H1 (cell line): ENCODE data around the gene KLHL1. TPM values are rescaled to one million over a fixed set of nuclear protein-coding genes. Genes with fewer than 3 reads are reported as not detected.

Experiments
- CTCF ChIA-PET: fragments of 300-600 bp; sonication (Branson Sonifier 250); formaldehyde crosslinking; loops from one replicate; lab custom pipeline; 2021; ENCODE audit not compliant: partially characterized antibody; lab: Charles Lee
- POLR2A ChIA-PET: fragments of 300-600 bp; sonication (Branson Sonifier 250); formaldehyde crosslinking; loops from one replicate; lab custom pipeline; 2021; ENCODE audit warnings: inconsistent platforms; ENCODE audit not compliant: partially characterized antibody; lab: Charles Lee
- DNase-seq, 2 experiments: peaks; one replicate each; pipeline versions ENCODE4 v3.0.0 to v3.0.0-alpha.2; 2010 to 2022; ENCODE audit warnings: low spot score in 2 of 2, low read depth in 1 of 2, mixed read lengths in 1 of 2
- FAIRE-seq: peaks from 2 replicates; lab custom pipeline; 2011; peaks lifted over from hg19 to GRCh38; lab: Jason Lieb, UNC
- H2AFZ ChIP-seq: 2 replicates; pipeline ENCODE4 v1.8.1; 2012; ENCODE audit warnings: low read length, inconsistent platforms
- H2AK5ac ChIP-seq: 2 replicates; pipeline ENCODE4 v1.6.1; 2013; ENCODE audit warnings: low read depth, low read length
- H2BK120ac ChIP-seq: replicated peaks from 2 replicates; pipeline ENCODE3; 2013; ENCODE audit warnings: low read depth, low read length, inconsistent platforms
- H2BK12ac ChIP-seq: 2 replicates; pipeline ENCODE4 v1.6.1; 2013; ENCODE audit warnings: low read depth, low read length
- H2BK15ac ChIP-seq: 2 replicates; pipeline ENCODE4 v1.6.1; 2013; ENCODE audit warnings: low read length
- H2BK20ac ChIP-seq: 2 replicates; pipeline ENCODE4 v1.6.1; 2013; ENCODE audit warnings: low read length
- H2BK5ac ChIP-seq: 2 replicates; pipeline ENCODE4 v1.6.1; 2013; ENCODE audit warnings: low read depth, low read length
- H3K14ac ChIP-seq: 2 replicates; pipeline ENCODE4 v1.6.1; 2013; ENCODE audit warnings: inconsistent platforms; ENCODE audit not compliant: insufficient read length
- H3K18ac ChIP-seq: 2 replicates; pipeline ENCODE4 v1.6.1; 2013; ENCODE audit warnings: low read length; ENCODE audit errors: extremely low read depth
- H3K23ac ChIP-seq: 2 replicates; pipeline ENCODE4 v1.6.1; 2013; ENCODE audit warnings: inconsistent platforms; ENCODE audit not compliant: insufficient read length
- H3K23me2 ChIP-seq: 2 replicates; pipeline ENCODE4 v1.6.1; 2013; ENCODE audit warnings: low read depth, low read length
- H3K27ac ChIP-seq: 2 replicates; pipeline ENCODE4 v1.6.1; 2011; ENCODE audit warnings: low read depth, low read length, inconsistent platforms
- H3K27me3 ChIP-seq, 4 experiments: replicated peaks in 1 of 4; 1 replicate in 1 of 4; 2 replicates in 3 of 4; pipeline versions ENCODE4 v1.6.1 to v1.8.1; 2011 to 2013; ENCODE audit warnings: low read length in 3 of 4, mild to moderate bottlenecking in 3 of 4, inconsistent platforms in 2 of 4, mixed read lengths in 2 of 4, moderate library complexity in 1 of 4; ENCODE audit not compliant: control insufficient read depth in 3 of 4, insufficient read depth in 3 of 4; ENCODE audit errors: extremely low read depth in 1 of 4
- H3K36me3 ChIP-seq, 4 experiments: 2 replicates each; pipeline versions ENCODE4 v1.6.1 to v1.8.1; 2011 to 2013; ENCODE audit warnings: mild to moderate bottlenecking in 4 of 4, low read length in 3 of 4, moderate library complexity in 2 of 4, control low read depth in 1 of 4, inconsistent platforms in 1 of 4; ENCODE audit not compliant: insufficient read depth in 4 of 4, control insufficient read depth in 2 of 4
- H3K4ac ChIP-seq: replicated peaks from 2 replicates; pipeline ENCODE3; 2013; ENCODE audit warnings: low read length, low read depth, mixed read lengths, inconsistent platforms; ENCODE audit not compliant: insufficient read length
- H3K4me1 ChIP-seq, 4 experiments: replicated peaks in 1 of 4; 1 replicate in 1 of 4; 2 replicates in 3 of 4; pipeline versions ENCODE4 v1.6.1 to v1.8.1; 2011 to 2013; ENCODE audit warnings: low read length in 3 of 4, inconsistent platforms in 2 of 4, mixed read lengths in 1 of 4; ENCODE audit not compliant: insufficient read depth in 4 of 4, control insufficient read depth in 3 of 4
- H3K4me2 ChIP-seq, 2 experiments: 2 replicates each; pipeline versions ENCODE4 v1.6.1 to v1.8.1; 2011 to 2013; ENCODE audit warnings: low read depth in 2 of 2, low read length in 2 of 2, control low read depth in 1 of 2, inconsistent platforms in 1 of 2, mild to moderate bottlenecking in 1 of 2; ENCODE audit not compliant: insufficient read depth in 1 of 2
- H3K4me3 ChIP-seq, 4 experiments: fragments of 200-600, 300-600 bp in 1 of 4; sonication (generic), shearing (Covaris generic), sonication (Bioruptor Twin) in 1 of 4; 2 replicates each; pipeline versions ENCODE4 v1.5.1 to v1.8.1; 2011 to 2016; ENCODE audit warnings: low read length in 4 of 4, low read depth in 3 of 4, control low read depth in 2 of 4, inconsistent platforms in 2 of 4, mild to moderate bottlenecking in 2 of 4, mixed read lengths in 1 of 4, moderate library complexity in 1 of 4; ENCODE audit not compliant: insufficient read depth in 2 of 4; ENCODE audit errors: extremely low read depth in 1 of 4
- H3K56ac ChIP-seq: replicated peaks from 2 replicates; pipeline ENCODE3; 2013; ENCODE audit warnings: low read depth, mild to moderate bottlenecking, mixed read lengths, low read length, inconsistent platforms; ENCODE audit not compliant: insufficient read length
- H3K79me1 ChIP-seq: 2 replicates; pipeline ENCODE4 v1.6.1; 2013; ENCODE audit warnings: low read depth, low read length, control low read depth
- H3K79me2 ChIP-seq, 2 experiments: 2 replicates each; pipeline versions ENCODE4 v1.6.1 to v1.8.1; 2012 to 2013; ENCODE audit warnings: low read length in 2 of 2, mild to moderate bottlenecking in 2 of 2, inconsistent platforms in 1 of 2; ENCODE audit not compliant: insufficient read depth in 2 of 2, control insufficient read depth in 1 of 2
- H3K9ac ChIP-seq, 4 experiments: replicated peaks in 1 of 4; 1 replicate in 1 of 4; 2 replicates in 3 of 4; pipeline versions ENCODE4 v1.6.1 to v1.8.1; 2011 to 2013; ENCODE audit warnings: low read depth in 3 of 4, low read length in 3 of 4, control low read depth in 2 of 4, mild to moderate bottlenecking in 2 of 4, moderate library complexity in 2 of 4, inconsistent platforms in 1 of 4; ENCODE audit errors: extremely low read depth in 1 of 4
- H3K9me3 ChIP-seq, 2 experiments: 2 replicates each; pipeline versions ENCODE4 v1.6.1 to v1.8.1; 2012 to 2013; ENCODE audit warnings: mild to moderate bottlenecking in 2 of 2, moderate library complexity in 2 of 2, control low read depth in 1 of 2, inconsistent platforms in 1 of 2, low read depth in 1 of 2, low read length in 1 of 2, mixed read lengths in 1 of 2; ENCODE audit not compliant: insufficient read depth in 2 of 2
- H4K20me1 ChIP-seq, 2 experiments: replicated peaks in 1 of 2; 2 replicates each; pipeline versions ENCODE3 to v1.8.1; 2011 to 2013; ENCODE audit warnings: inconsistent platforms in 2 of 2, low read length in 2 of 2, mild to moderate bottlenecking in 1 of 2; ENCODE audit not compliant: insufficient read depth in 2 of 2, control insufficient read depth in 1 of 2
- H4K5ac ChIP-seq: 2 replicates; pipeline ENCODE4 v1.6.1; 2013; ENCODE audit warnings: low read length, low read depth, mixed read lengths, inconsistent platforms; ENCODE audit not compliant: insufficient read length
- H4K8ac ChIP-seq: 2 replicates; pipeline ENCODE4 v1.8.0; 2013; ENCODE audit warnings: mild to moderate bottlenecking, moderate library complexity, low read length, inconsistent platforms; ENCODE audit not compliant: insufficient read depth; ENCODE audit errors: extremely low read depth
- H4K91ac ChIP-seq: replicated peaks from 2 replicates; pipeline ENCODE3; 2013; ENCODE audit warnings: low read length, mixed read lengths, inconsistent platforms; ENCODE audit not compliant: insufficient read length
- ATF2 ChIP-seq: IDR thresholded peaks from 2 replicates; pipeline ENCODE4 v1.6.1; 2012; ENCODE audit warnings: low read length, inconsistent platforms
- CTBP2 ChIP-seq: IDR thresholded peaks from 2 replicates; pipeline ENCODE4 v1.7.0; 2011; ENCODE audit warnings: borderline replicate concordance, mild to moderate bottlenecking, moderate library complexity, mixed read lengths, low read length; ENCODE audit not compliant: insufficient read depth, insufficient read length
- EGR1 ChIP-seq: IDR thresholded peaks from 2 replicates; pipeline ENCODE4 v1.6.1; 2011; ENCODE audit warnings: low read depth, low read length, borderline replicate concordance
- HDAC6 ChIP-seq: IDR thresholded peaks from one replicate; pipeline ENCODE4 v1.7.1; 2012; ENCODE audit warnings: low read depth, mild to moderate bottlenecking, inconsistent platforms, low read length, moderate library complexity
- MAFK ChIP-seq: IDR thresholded peaks from 2 replicates; pipeline ENCODE4 v1.6.1; 2012; ENCODE audit warnings: low read depth, mild to moderate bottlenecking, improper control_type of control experiment, low read length
- MAX ChIP-seq: IDR thresholded peaks from 2 replicates; pipeline ENCODE4 v1.6.1; 2012; ENCODE audit warnings: inconsistent platforms
- RAD21 ChIP-seq, 2 experiments: IDR thresholded peaks in 1 of 2; conservative IDR thresholded peaks in 1 of 2; 2 replicates each; pipeline ENCODE4 v1.6.1; 2011; ENCODE audit warnings: low read depth in 2 of 2, low read length in 2 of 2, improper control_type of control experiment in 1 of 2, inconsistent platforms in 1 of 2, mild to moderate bottlenecking in 1 of 2, moderate library complexity in 1 of 2
- RFX5 ChIP-seq: IDR thresholded peaks from 2 replicates; pipeline ENCODE4 v1.6.1; 2011; ENCODE audit warnings: low read depth, low read length, improper control_type of control experiment, borderline replicate concordance
- RXRA ChIP-seq: IDR thresholded peaks from 2 replicates; pipeline ENCODE4 v1.6.1; 2011; ENCODE audit warnings: low read depth, mild to moderate bottlenecking, low read length, moderate library complexity; ENCODE audit not compliant: insufficient read depth
- SP4 ChIP-seq: IDR thresholded peaks from 2 replicates; pipeline ENCODE4 v1.6.1; 2012; ENCODE audit warnings: low read length, inconsistent platforms
- TAF7 ChIP-seq: optimal IDR thresholded peaks from 2 replicates; pipeline ENCODE3; 2011; ENCODE audit warnings: low read depth, mild to moderate bottlenecking, inconsistent platforms, low read length, moderate library complexity, borderline replicate concordance
- TBP ChIP-seq: IDR thresholded peaks from 2 replicates; pipeline ENCODE4 v1.6.1; 2011; ENCODE audit warnings: low read depth, low read length, improper control_type of control experiment
- TEAD4 ChIP-seq: IDR thresholded peaks from 2 replicates; pipeline ENCODE4 v1.6.1; 2012; ENCODE audit warnings: low read depth, low read length, inconsistent platforms, mixed read lengths
- WGBS, 2 experiments: shearing (Covaris generic) in 1 of 2; methylation state at CpG; one replicate each; pipeline versions ENCODE4 v1.1.6 to v1.1.7; 2013 to 2015; ENCODE audit warnings: low lambda C conversion rate in 2 of 2, mixed read lengths in 2 of 2, inconsistent platforms in 1 of 2, low coverage in 1 of 2, missing lambda C conversion rate in 1 of 2; ENCODE audit not compliant: insufficient replicate concordance in 2 of 2, insufficient coverage in 1 of 2, insufficient read length in 1 of 2; ENCODE audit errors: extremely low coverage in 1 of 2, missing lambda C conversion rate in 1 of 2; 5-methylcytosine and 5-hydroxymethylcytosine counted together
- polyA plus RNA-seq, 7 experiments: library from polyadenylated mRNA; depleted of rRNA in 3 of 7; stranded (reverse) in 5 of 7; unstranded in 2 of 7; fragments of >200 nt in 5 of 7; fragments of 200-250 nt in 2 of 7; gene quantifications; 1 replicate in 5 of 7; 2 replicates in 1 of 7; 4 replicates in 1 of 7; pipeline versions ENCODE4 v1.2.1 to v1.2.3, GENCODE V29; 2011 to 2013; ENCODE audit warnings: missing spikeins in 2 of 7, mixed read lengths in 2 of 7
- total RNA-seq: library from RNA; stranded (reverse); fragmentation: NEBNext Ultra II Directional; extraction: Animal tissue kit (Norgen Biotek cat#: 25700); gene quantifications from 2 replicates; pipeline ENCODE4 v1.2.1, GENCODE V29; 2021

KLHL1 gene
- total and polyA plus RNA-seq, 2 of the 8 experiments (the other 6 are each of a cell fraction or from before 2014, with no cell fraction given): not detected

GRCh38 chr13:69997061-69997460 lies 111.2 kb downstream of the KLHL1 start:
- no peak overlapping the region for H2AK5ac ChIP-seq
- H3K18ac ChIP-seq: no peak overlapping the region
- no peaks in the 10 kb centered on the region for H4K20me1 ChIP-seq
- H3K9me3 ChIP-seq: no peaks in the 10 kb centered on the region
- no peak overlapping the region for H4K5ac ChIP-seq
- no peak overlapping the region for H2AFZ ChIP-seq
- no peak overlapping the region for H2BK5ac ChIP-seq
- no peaks in the 10 kb centered on the region for H3K4me1 ChIP-seq
- H3K27me3 ChIP-seq: no peaks in the 10 kb centered on the region
- no peak overlapping the region for H3K23ac ChIP-seq
- no peak overlapping the region for H3K4me3 ChIP-seq
- no peaks in the 10 kb centered on the region for H3K79me1 ChIP-seq
- no peak overlapping the region for H3K9ac ChIP-seq
- no peak overlapping the region for H2BK120ac ChIP-seq
- WGBS, 2 experiments: 98% methylated on average over 4 of the region's 4 CpGs; no CpG with 5 or more reads in 1 of the 2 experiments
- H3K14ac ChIP-seq: no peak overlapping the region
- H3K56ac ChIP-seq: no peak overlapping the region
- H3K4ac ChIP-seq: no peak overlapping the region
- H3K79me2 ChIP-seq: no peaks in the 10 kb centered on the region
- no peak overlapping the region for H2BK15ac ChIP-seq
- no peak overlapping the region for H3K27ac ChIP-seq
- no peak overlapping the region for H4K8ac ChIP-seq
- DNase-seq: no peak
- FAIRE-seq: no peak
- H3K36me3 ChIP-seq: no peaks in the 10 kb centered on the region
- H3K4me2 ChIP-seq: no peak overlapping the region
- H2BK20ac ChIP-seq: no peak overlapping the region
- CTCF ChIA-PET: no interaction called here
- H4K91ac ChIP-seq: no peak overlapping the region
- POLR2A ChIA-PET: no interaction called here
- H3K23me2 ChIP-seq: no peaks in the 10 kb centered on the region
- H2BK12ac ChIP-seq: no peak overlapping the region
- TF ChIP-seq RXRA (no peak), CTBP2 (no peak), EGR1 (no peak), RAD21 (IDR thresholded peaks at IDR 0.05 in 1 of 2, conservative IDR thresholded peaks at IDR 0.05 in 1 of 2; ENCODE audit: low read depth in 2 of 2, low read length in 2 of 2) (no peak), SP4 (no peak), MAFK (no peak), HDAC6 (no peak), TAF7 (no peak), ATF2 (no peak), MAX (no peak), TEAD4 (no peak), RFX5 (no peak), TBP (no peak)
